ENCODE data around the gene KRTAP27-1.

The KRTAP27-1 gene

GRCh38 chr21:30336596-30336995 is 898 bp downstream of the KRTAP27-1 start:
- H3K4me1 ChIP-seq (ENCODE audit: control insufficient read depth, insufficient read depth, low read length): no peaks in the 10 kb centered on the region
- H3K36me3 ChIP-seq (ENCODE audit: control insufficient read depth, insufficient read depth, low read length): no peaks in the 10 kb centered on the region
- no peaks in the 10 kb centered on the region for H3K27me3 ChIP-seq (ENCODE audit: control insufficient read depth, insufficient read depth, low read length)
- no peak overlapping the region for H3K4me3 ChIP-seq (ENCODE audit: low read length)
- H3K9me3 ChIP-seq (ENCODE audit: control insufficient read depth, low read length): no peaks in the 10 kb centered on the region
- H3K9ac ChIP-seq (ENCODE audit: low read length): no peak overlapping the region

- H3K4me1 ChIP-seq (ENCODE audit: control insufficient read depth, insufficient read depth, low read length): no peaks in the 10 kb centered on the region
- no peaks in the 10 kb centered on the region for H3K36me3 ChIP-seq (ENCODE audit: control insufficient read depth, insufficient read depth, low read length)
- H3K9ac ChIP-seq (ENCODE audit: low read length): no peak overlapping the region
- H3K9me3 ChIP-seq (ENCODE audit: control insufficient read depth, low read length): no peaks in the 10 kb centered on the region
- no peaks in the 10 kb centered on the region for H3K27me3 ChIP-seq (ENCODE audit: control insufficient read depth, insufficient read depth, low read length)
- no peak overlapping the region for H3K4me3 ChIP-seq (ENCODE audit: low read length)
Observed at GRCh38 chr21:30333736-30334135, 3.8 kb downstream of the KRTAP27-1 start.

- Histone ChIP-seq H3K36me3 (ENCODE audit: control insufficient read depth, insufficient read depth, low read length) (no peaks in the 10 kb centered on the region), H3K4me3 (ENCODE audit: low read length) (no peak overlapping the region), H3K27me3 (ENCODE audit: control insufficient read depth, insufficient read depth, low read length) (no peaks in the 10 kb centered on the region), H3K9ac (ENCODE audit: low read length) (no peak overlapping the region), H3K4me1 (ENCODE audit: control insufficient read depth, insufficient read depth, low read length) (no peaks in the 10 kb centered on the region), H3K9me3 (ENCODE audit: control insufficient read depth, low read length) (no peaks in the 10 kb centered on the region)
Observed at GRCh38 chr21:30332681-30333080, 4.8 kb downstream of the KRTAP27-1 start.

GRCh38 chr21:30329203-30329875 is 8.2 kb downstream of the KRTAP27-1 start:
- Histone ChIP-seq H3K36me3 (ENCODE audit: control insufficient read depth, insufficient read depth, low read length) (no peaks in the 10 kb centered on the region), H3K4me1 (ENCODE audit: control insufficient read depth, insufficient read depth, low read length) (no peaks in the 10 kb centered on the region), H3K9ac (ENCODE audit: low read length) (no peak overlapping the region), H3K9me3 (ENCODE audit: control insufficient read depth, low read length) (no peaks in the 10 kb centered on the region), H3K4me3 (ENCODE audit: low read length) (no peak overlapping the region), H3K27me3 (ENCODE audit: control insufficient read depth, insufficient read depth, low read length) (no peaks in the 10 kb centered on the region)

GRCh38 chr21:30326390-30326789 is 11.1 kb downstream of the KRTAP27-1 start:
- Histone ChIP-seq H3K4me1 (ENCODE audit: control insufficient read depth, insufficient read depth, low read length) (no peaks in the 10 kb centered on the region), H3K27me3 (ENCODE audit: control insufficient read depth, insufficient read depth, low read length) (no peaks in the 10 kb centered on the region)

GRCh38 chr21:30320215-30320614 is 17.3 kb downstream of the KRTAP27-1 start, which contains the start of gene KRTAP26-1:
KRTAP26-1 (minus strand) TSS chr21:30320315; CDS start chr21:30320035, 280 bp downstream.
- Histone ChIP-seq H3K27me3 (ENCODE audit: control insufficient read depth, insufficient read depth, low read length) (no peaks in the 10 kb centered on the region), H3K9ac (ENCODE audit: low read length) (no peak within 1 kb of the TSS), H3K9me3 (ENCODE audit: control insufficient read depth, low read length) (no peaks in the 10 kb centered on the region), H3K4me3 (ENCODE audit: low read length) (no peak within 1 kb of the TSS), H3K36me3 (ENCODE audit: control insufficient read depth, insufficient read depth, low read length) (no peaks in the 10 kb centered on the region), H3K4me1 (ENCODE audit: control insufficient read depth, insufficient read depth, low read length) (no peaks in the 10 kb centered on the region)

More at GRCh38 chr21:30326390-30326789, 11.1 kb downstream of the KRTAP27-1 start:
- Histone ChIP-seq H3K36me3 (ENCODE audit: control insufficient read depth, insufficient read depth, low read length) (no peaks in the 10 kb centered on the region), H3K9me3 (ENCODE audit: control insufficient read depth, low read length) (no peaks in the 10 kb centered on the region), H3K9ac (ENCODE audit: low read length) (no peak overlapping the region), H3K4me3 (ENCODE audit: low read length) (no peak overlapping the region)

GRCh38 chr21:30315701-30316100 is 21.8 kb downstream of the KRTAP27-1 start:
- Histone ChIP-seq H3K27me3 (ENCODE audit: control insufficient read depth, insufficient read depth, low read length) (no peaks in the 10 kb centered on the region), H3K36me3 (ENCODE audit: control insufficient read depth, insufficient read depth, low read length) (no peaks in the 10 kb centered on the region), H3K9me3 (ENCODE audit: control insufficient read depth, low read length) (no peaks in the 10 kb centered on the region), H3K4me1 (ENCODE audit: control insufficient read depth, insufficient read depth, low read length) (no peaks in the 10 kb centered on the region), H3K4me3 (ENCODE audit: low read length) (no peak overlapping the region), H3K9ac (ENCODE audit: low read length) (no peak overlapping the region)

- H3K4me3 ChIP-seq (ENCODE audit: low read length): no peak overlapping the region
- no peaks in the 10 kb centered on the region for H3K36me3 ChIP-seq (ENCODE audit: control insufficient read depth, insufficient read depth, low read length)
- no peak overlapping the region for H3K9ac ChIP-seq (ENCODE audit: low read length)
- H3K4me1 ChIP-seq (ENCODE audit: control insufficient read depth, insufficient read depth, low read length): no peaks in the 10 kb centered on the region
- H3K9me3 ChIP-seq (ENCODE audit: control insufficient read depth, low read length): no peaks in the 10 kb centered on the region
- H3K27me3 ChIP-seq (ENCODE audit: control insufficient read depth, insufficient read depth, low read length): no peaks in the 10 kb centered on the region
Observed at GRCh38 chr21:30306884-30307283, 30.6 kb downstream of the KRTAP27-1 start.

- Histone ChIP-seq H3K36me3 (ENCODE audit: control insufficient read depth, insufficient read depth, low read length) (no peaks in the 10 kb centered on the region), H3K9me3 (ENCODE audit: control insufficient read depth, low read length) (no peaks in the 10 kb centered on the region), H3K27me3 (ENCODE audit: control insufficient read depth, insufficient read depth, low read length) (no peaks in the 10 kb centered on the region), H3K9ac (ENCODE audit: low read length) (no peak overlapping the region), H3K4me3 (ENCODE audit: low read length) (no peak overlapping the region), H3K4me1 (ENCODE audit: control insufficient read depth, insufficient read depth, low read length) (no peaks in the 10 kb centered on the region)
Observed at GRCh38 chr21:30305136-30305535, 32.4 kb downstream of the KRTAP27-1 start.

- Histone ChIP-seq H3K36me3 (ENCODE audit: control insufficient read depth, insufficient read depth, low read length) (no peaks in the 10 kb centered on the region), H3K27me3 (ENCODE audit: control insufficient read depth, insufficient read depth, low read length) (no peaks in the 10 kb centered on the region), H3K4me1 (ENCODE audit: control insufficient read depth, insufficient read depth, low read length) (no peaks in the 10 kb centered on the region), H3K9ac (ENCODE audit: low read length) (no peak within 1 kb of the TSS), H3K9me3 (ENCODE audit: control insufficient read depth, low read length) (no peaks in the 10 kb centered on the region), H3K4me3 (ENCODE audit: low read length) (no peak within 1 kb of the TSS)
Observed at GRCh38 chr21:30289215-30289614, 48.3 kb downstream of the KRTAP27-1 start, which contains the start of gene KRTAP25-1. KRTAP25-1 (minus strand) TSS chr21:30289514; CDS start chr21:30289490, 24 bp downstream.

All from mucosa of stomach (tissue), 1 donor.